Common myeloid progenitor, CD34-positive (primary cell): ENCODE measurements around the gene MCC.

Source experiments
- CTCF ChIA-PET: fragments of 350-600 bp; sonication (Branson Sonifier 250); formaldehyde crosslinking; loops from one replicate; lab custom pipeline; 2021; ENCODE audit warnings: antibody characterized with exemption; lab: Charles Lee
- POLR2A ChIA-PET: fragments of 350-600 bp; sonication (Branson Sonifier 250); formaldehyde crosslinking; loops from one replicate; lab custom pipeline; 2021; ENCODE audit warnings: antibody characterized with exemption; lab: Charles Lee
- DNase-seq, 3 donors: peaks; one replicate each; pipeline versions ENCODE4 v3.0.0 to v3.0.0-alpha.2; 2013
- H3K27ac ChIP-seq, 2 experiments: 1 replicate in 1 of 2; 2 replicates in 1 of 2; pipeline ENCODE4 v1.7.0; 2013; ENCODE audit warnings: inconsistent platforms in 2 of 2, low read length in 2 of 2, mild to moderate bottlenecking in 2 of 2, low read depth in 1 of 2, moderate library complexity in 1 of 2; ENCODE audit not compliant: severe bottlenecking in 2 of 2, insufficient read depth in 1 of 2, poor library complexity in 1 of 2
- H3K27me3 ChIP-seq, 5 experiments: replicated peaks in 2 of 5; 1 replicate in 3 of 5; 2 replicates in 2 of 5; pipeline versions ENCODE4 v1.6.1 to v1.7.0; 2013; ENCODE audit warnings: low read length in 4 of 5, mild to moderate bottlenecking in 2 of 5, moderate library complexity in 2 of 5, inconsistent platforms in 1 of 5; ENCODE audit not compliant: insufficient read depth in 5 of 5, control insufficient read depth in 4 of 5
- H3K36me3 ChIP-seq, 4 experiments: 1 replicate in 2 of 4; 2 replicates in 2 of 4; pipeline versions ENCODE4 v1.6.1 to v1.7.0; 2013; ENCODE audit warnings: low read length in 3 of 4, control low read depth in 1 of 4, mild to moderate bottlenecking in 1 of 4; ENCODE audit not compliant: control insufficient read depth in 4 of 4, insufficient read depth in 4 of 4
- H3K4me1 ChIP-seq, 4 experiments: 1 replicate in 3 of 4; 2 replicates in 1 of 4; pipeline versions ENCODE4 v1.6.1 to v1.7.1; 2013; ENCODE audit warnings: low read length in 3 of 4, mild to moderate bottlenecking in 3 of 4, control low read depth in 1 of 4, inconsistent platforms in 1 of 4, moderate library complexity in 1 of 4; ENCODE audit not compliant: control insufficient read depth in 4 of 4, insufficient read depth in 4 of 4; ENCODE audit errors: control extremely low read depth in 1 of 4
- H3K4me3 ChIP-seq, 7 experiments: 1 replicate in 4 of 7; 2 replicates in 3 of 7; pipeline versions ENCODE4 v1.5.1 to v1.7.0; 2013; ENCODE audit warnings: mild to moderate bottlenecking in 7 of 7, low read length in 6 of 7, moderate library complexity in 6 of 7, inconsistent platforms in 2 of 7, low read depth in 2 of 7, control low read depth in 1 of 7; ENCODE audit not compliant: insufficient read depth in 4 of 7, control insufficient read depth in 1 of 7; ENCODE audit errors: extremely low read depth in 1 of 7
- H3K9me3 ChIP-seq, 5 experiments: 1 replicate in 4 of 5; 2 replicates in 1 of 5; pipeline versions ENCODE4 v1.6.1 to v1.7.1; 2013; ENCODE audit warnings: low read length in 4 of 5, mild to moderate bottlenecking in 2 of 5, inconsistent platforms in 1 of 5, low read depth in 1 of 5, moderate library complexity in 1 of 5; ENCODE audit not compliant: control insufficient read depth in 4 of 5, insufficient read depth in 2 of 5; ENCODE audit errors: control extremely low read depth in 1 of 5
- WGBS: methylation state at CpG from one replicate; pipeline ENCODE4 v1.1.5; 2013; ENCODE audit not compliant: insufficient coverage; 5-methylcytosine and 5-hydroxymethylcytosine counted together

The MCC gene

GRCh38 chr5:113205807-113206206, 282.4 kb downstream of the MCC start:
- H3K9me3 ChIP-seq = no peaks in the 10 kb centered on the region
- no peak overlapping the region for H3K4me3 ChIP-seq
- H3K27ac ChIP-seq = no peak overlapping the region
- no peaks in the 10 kb centered on the region for H3K27me3 ChIP-seq
- WGBS = 100% methylated on average over 3 of the region's 3 CpGs
- ChIA-PET CTCF (interaction anchor here (0.7 to 1.4 kb wide), 2 partner anchors 9 to 242 kb away, joined by 3 read pairs; no protein-coding TSS in a partner anchor), POLR2A (no interaction called here)
- no peaks in the 10 kb centered on the region for H3K4me1 ChIP-seq
- no peak for DNase-seq
- H3K36me3 ChIP-seq = no peaks in the 10 kb centered on the region

GRCh38 chr5:113205323-113205722, 282.9 kb downstream of the MCC start:
- Histone ChIP-seq H3K4me3 (no peak overlapping the region), H3K4me1 (no peaks in the 10 kb centered on the region), H3K36me3 (no peaks in the 10 kb centered on the region), H3K27ac (no peak overlapping the region), H3K9me3 (no peaks in the 10 kb centered on the region), H3K27me3 (no peaks in the 10 kb centered on the region)
- ChIA-PET POLR2A (no interaction called here), CTCF (interaction anchor here (1.4 kb wide), 1 partner anchor 9 kb away, joined by 3 read pairs; no protein-coding TSS in a partner anchor)
- WGBS = no CpG with 5 or more reads among the region's 1 CpG
- DNase-seq = peak in 1 of 3 donors; percentile 2

DNA sequence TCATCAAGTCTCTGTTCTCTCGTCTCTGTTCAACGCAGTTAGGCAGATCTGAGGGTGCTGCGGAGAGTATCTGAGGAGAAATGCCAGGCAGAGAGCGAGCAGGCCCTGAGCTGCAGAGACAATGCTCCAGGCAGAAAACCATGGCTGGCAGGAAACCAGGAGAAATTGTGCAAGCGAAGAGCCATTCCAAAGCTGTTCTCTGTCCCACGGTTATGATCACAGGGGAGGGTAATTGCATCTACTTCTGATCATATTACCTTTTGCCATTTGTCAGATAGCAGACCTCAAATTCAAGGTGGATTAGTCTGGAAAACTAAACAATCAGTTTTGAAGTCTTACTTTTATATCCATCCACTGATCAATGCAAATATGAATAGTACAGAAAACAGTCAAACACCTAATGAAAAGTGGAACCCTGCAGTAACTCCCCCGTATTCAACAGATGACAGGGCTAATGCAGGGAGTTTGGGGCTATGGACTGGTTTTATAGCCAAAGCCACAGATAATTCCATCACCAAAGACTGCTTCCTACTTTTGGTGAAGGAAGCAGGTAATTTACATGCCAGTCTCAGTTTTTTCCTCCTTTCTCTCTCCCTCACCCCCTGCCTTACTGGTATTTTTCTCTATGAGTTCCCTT, 283.6 kb downstream of the MCC start:
- Histone ChIP-seq H3K27me3 (no peaks in the 10 kb centered on the region), H3K36me3 (no peaks in the 10 kb centered on the region), H3K27ac (no peak overlapping the region), H3K4me1 (no peaks in the 10 kb centered on the region), H3K9me3 (no peaks in the 10 kb centered on the region), H3K4me3 (no peak overlapping the region)
- POLR2A ChIA-PET = no interaction called here
- DNase-seq = no peak
- WGBS = 99% methylated on average over 6 of the region's 7 CpGs
- CTCF ChIA-PET = interaction anchor here (1.0 kb wide), 1 partner anchor 404 kb away, joined by 3 read pairs; no protein-coding TSS in a partner anchor

GRCh38 chr5:113203916-113204315, 284.3 kb downstream of the MCC start:
- Histone ChIP-seq H3K9me3 (no peaks in the 10 kb centered on the region), H3K36me3 (no peaks in the 10 kb centered on the region), H3K27ac (no peak overlapping the region), H3K4me1 (no peaks in the 10 kb centered on the region), H3K27me3 (no peaks in the 10 kb centered on the region), H3K4me3 (no peak overlapping the region)
- POLR2A ChIA-PET = no interaction called here
- 85% methylated on average over 5 of the region's 7 CpGs for WGBS
- CTCF ChIA-PET = interaction anchor here (1.0 kb wide), 1 partner anchor 404 kb away, joined by 3 read pairs; no protein-coding TSS in a partner anchor
- DNase-seq = no peak

DNA sequence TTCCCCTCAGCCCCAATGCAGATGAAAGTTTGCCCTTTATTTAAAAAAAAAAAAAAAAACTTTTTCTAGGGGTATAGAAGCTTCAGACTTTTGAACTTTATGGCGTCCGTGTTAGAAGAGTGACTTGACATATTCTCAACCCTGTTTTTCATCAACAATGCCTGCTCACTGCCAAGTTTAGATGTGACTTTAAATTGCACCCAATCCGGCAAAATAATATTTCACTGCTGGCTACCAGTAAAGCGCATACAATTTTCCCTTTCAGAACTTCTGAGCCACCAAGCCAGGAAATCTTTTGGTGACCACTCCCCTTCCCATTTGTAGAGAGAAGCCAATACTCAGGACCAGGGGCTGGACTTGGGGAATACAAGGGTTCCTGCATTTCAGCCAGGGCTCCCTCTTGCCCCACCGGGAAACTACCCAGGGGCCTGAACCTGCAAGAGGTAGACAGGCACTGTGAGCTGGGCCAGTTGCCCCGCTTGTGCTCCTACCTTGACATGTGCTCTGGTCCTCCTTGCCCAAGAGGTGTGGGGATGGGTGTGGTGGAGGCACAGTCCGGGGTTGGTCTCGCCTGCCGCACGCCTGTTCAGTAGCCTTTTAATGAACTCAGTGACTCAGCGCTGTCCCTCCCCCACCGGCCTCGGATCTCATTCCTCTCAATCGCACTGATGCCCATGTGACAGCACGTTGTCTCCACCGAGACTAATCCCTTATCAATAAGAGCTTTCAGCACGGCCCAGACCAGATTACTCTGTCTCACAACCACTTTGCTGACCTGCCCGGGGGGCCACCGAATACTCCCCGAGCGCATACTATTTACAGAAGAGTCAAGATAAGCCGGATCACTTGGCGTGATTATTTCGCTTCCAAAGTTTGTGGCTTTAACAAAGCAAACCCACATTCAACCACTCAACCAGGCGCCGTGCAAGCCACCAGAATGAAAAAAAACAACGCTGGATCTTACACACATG, 285.2 kb downstream of the MCC start:
- Histone ChIP-seq H3K4me3 (no peak overlapping the region), H3K4me1 (no peaks in the 10 kb centered on the region), H3K27ac (no peak overlapping the region), H3K9me3 (no peaks in the 10 kb centered on the region), H3K27me3 (no peaks in the 10 kb centered on the region), H3K36me3 (no peaks in the 10 kb centered on the region)
- WGBS = 95% methylated on average over 23 of the region's 27 CpGs
- CTCF ChIA-PET = interaction anchor here (1.0 kb wide), 1 partner anchor 405 kb away, joined by 3 read pairs; no protein-coding TSS in a partner anchor
- no peak for DNase-seq
- POLR2A ChIA-PET = no interaction called here

- ChIA-PET CTCF (interaction anchor here (0.7 kb wide), 1 partner anchor 8 kb away, joined by 3 read pairs; no protein-coding TSS in a partner anchor), POLR2A (no interaction called here)
Measured at GRCh38 chr5:113202287-113202686, 286.0 kb downstream of the MCC start.

More at GRCh38 chr5:113202287-113202686, 286.0 kb downstream of the MCC start:
- Histone ChIP-seq H3K9me3 (no peaks in the 10 kb centered on the region), H3K4me3 (no peak overlapping the region), H3K4me1 (no peaks in the 10 kb centered on the region), H3K27me3 (no peaks in the 10 kb centered on the region), H3K27ac (no peak overlapping the region), H3K36me3 (no peaks in the 10 kb centered on the region)
- DNase-seq = no peak
- WGBS = 99% methylated on average over 5 of the region's 8 CpGs
